Thyroid gland (tissue), 4 donors: ENCODE measurements around the gene XRN2.

Experiments
- POLR2A ChIP-seq, 2 donors: fragments of 450-650 bp; IDR thresholded peaks; one replicate each; pipeline ENCODE4 v1.6.1; 2017; ENCODE audit warnings: antibody characterized with exemption in 2 of 2, mild to moderate bottlenecking in 2 of 2, moderate library complexity in 1 of 2
- TF ChIP-seq, protein P1 (sequence below), 6 experiments: fragments of 200-600 bp in 3 of 6; fragments of 450-650 bp in 3 of 6; sonication (generic) in 3 of 6; IDR thresholded peaks; one replicate each; pipeline ENCODE4 v1.5.1; 2016 to 2019; ENCODE audit warnings: antibody characterized with exemption in 6 of 6, mild to moderate bottlenecking in 2 of 6, inconsistent platforms in 1 of 6, moderate library complexity in 1 of 6

- TF ChIP-seq, protein P1, sequence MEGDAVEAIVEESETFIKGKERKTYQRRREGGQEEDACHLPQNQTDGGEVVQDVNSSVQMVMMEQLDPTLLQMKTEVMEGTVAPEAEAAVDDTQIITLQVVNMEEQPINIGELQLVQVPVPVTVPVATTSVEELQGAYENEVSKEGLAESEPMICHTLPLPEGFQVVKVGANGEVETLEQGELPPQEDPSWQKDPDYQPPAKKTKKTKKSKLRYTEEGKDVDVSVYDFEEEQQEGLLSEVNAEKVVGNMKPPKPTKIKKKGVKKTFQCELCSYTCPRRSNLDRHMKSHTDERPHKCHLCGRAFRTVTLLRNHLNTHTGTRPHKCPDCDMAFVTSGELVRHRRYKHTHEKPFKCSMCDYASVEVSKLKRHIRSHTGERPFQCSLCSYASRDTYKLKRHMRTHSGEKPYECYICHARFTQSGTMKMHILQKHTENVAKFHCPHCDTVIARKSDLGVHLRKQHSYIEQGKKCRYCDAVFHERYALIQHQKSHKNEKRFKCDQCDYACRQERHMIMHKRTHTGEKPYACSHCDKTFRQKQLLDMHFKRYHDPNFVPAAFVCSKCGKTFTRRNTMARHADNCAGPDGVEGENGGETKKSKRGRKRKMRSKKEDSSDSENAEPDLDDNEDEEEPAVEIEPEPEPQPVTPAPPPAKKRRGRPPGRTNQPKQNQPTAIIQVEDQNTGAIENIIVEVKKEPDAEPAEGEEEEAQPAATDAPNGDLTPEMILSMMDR (IDR thresholded peaks at IDR 0.05) = no peak
- TF ChIP-seq POLR2A (IDR thresholded peaks at IDR 0.05) = no peak
Measured at GRCh38 chr20:21368791-21369190, 65.7 kb downstream of the XRN2 start.
